Thyroid gland (tissue), 4 donors: ENCODE data around the gene SLC25A17.

Experiments used
- POLR2A ChIP-seq, 2 donors: fragments of 450-650 bp; IDR thresholded peaks; one replicate each; pipeline ENCODE4 v1.6.1; 2017; ENCODE audit warnings: antibody characterized with exemption in 2 of 2, mild to moderate bottlenecking in 2 of 2, moderate library complexity in 1 of 2
- TF ChIP-seq, protein P1 (sequence below), 6 experiments: fragments of 200-600 bp in 3 of 6; fragments of 450-650 bp in 3 of 6; sonication (generic) in 3 of 6; IDR thresholded peaks; one replicate each; pipeline ENCODE4 v1.5.1; 2016 to 2019; ENCODE audit warnings: antibody characterized with exemption in 6 of 6, mild to moderate bottlenecking in 2 of 6, inconsistent platforms in 1 of 6, moderate library complexity in 1 of 6

DNA sequence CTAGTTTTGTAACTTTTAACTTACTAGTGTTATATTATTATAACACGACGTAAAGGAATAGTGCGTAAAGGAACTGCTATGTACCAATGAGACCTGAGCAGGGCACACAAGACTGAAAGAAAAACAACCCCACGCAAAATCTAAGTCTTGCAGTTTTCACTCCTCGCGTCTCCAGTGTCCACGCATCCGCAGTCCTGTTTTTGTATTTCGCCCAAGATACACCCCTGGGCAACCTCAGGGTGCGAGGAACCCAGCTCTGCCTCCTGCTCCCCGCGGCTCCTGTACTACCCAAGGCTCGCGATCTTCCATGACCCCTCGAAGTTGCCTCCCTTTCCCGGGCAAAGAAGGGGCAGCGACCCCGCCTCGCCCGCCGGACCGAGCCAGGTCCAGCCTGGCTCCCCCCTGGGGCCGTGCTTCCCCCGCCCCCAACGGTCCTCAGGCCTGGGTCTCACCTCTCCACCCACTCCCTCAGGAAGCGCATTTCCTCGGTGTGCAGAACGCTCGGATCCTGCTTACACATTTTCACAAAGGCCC lies 36.9 kb upstream of the SLC25A17 start:
- TF ChIP-seq, protein P1, sequence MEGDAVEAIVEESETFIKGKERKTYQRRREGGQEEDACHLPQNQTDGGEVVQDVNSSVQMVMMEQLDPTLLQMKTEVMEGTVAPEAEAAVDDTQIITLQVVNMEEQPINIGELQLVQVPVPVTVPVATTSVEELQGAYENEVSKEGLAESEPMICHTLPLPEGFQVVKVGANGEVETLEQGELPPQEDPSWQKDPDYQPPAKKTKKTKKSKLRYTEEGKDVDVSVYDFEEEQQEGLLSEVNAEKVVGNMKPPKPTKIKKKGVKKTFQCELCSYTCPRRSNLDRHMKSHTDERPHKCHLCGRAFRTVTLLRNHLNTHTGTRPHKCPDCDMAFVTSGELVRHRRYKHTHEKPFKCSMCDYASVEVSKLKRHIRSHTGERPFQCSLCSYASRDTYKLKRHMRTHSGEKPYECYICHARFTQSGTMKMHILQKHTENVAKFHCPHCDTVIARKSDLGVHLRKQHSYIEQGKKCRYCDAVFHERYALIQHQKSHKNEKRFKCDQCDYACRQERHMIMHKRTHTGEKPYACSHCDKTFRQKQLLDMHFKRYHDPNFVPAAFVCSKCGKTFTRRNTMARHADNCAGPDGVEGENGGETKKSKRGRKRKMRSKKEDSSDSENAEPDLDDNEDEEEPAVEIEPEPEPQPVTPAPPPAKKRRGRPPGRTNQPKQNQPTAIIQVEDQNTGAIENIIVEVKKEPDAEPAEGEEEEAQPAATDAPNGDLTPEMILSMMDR (IDR thresholded peaks at IDR 0.05), result no peak
- TF ChIP-seq POLR2A (IDR thresholded peaks at IDR 0.05), result no peak
